Mesendoderm (in vitro differentiated cells): ENCODE results near the gene ETF1. TPM values are rescaled to one million over a fixed set of nuclear protein-coding genes. Genes with fewer than 3 reads are reported as not detected.

Experiments
- DNase-seq: peaks from one replicate; pipeline ENCODE4 v3.0.0; 2013
- H2AK5ac ChIP-seq: 2 replicates; pipeline ENCODE4 v1.6.1; 2013; ENCODE audit warnings: low read length, inconsistent platforms
- H2BK120ac ChIP-seq: 2 replicates; pipeline ENCODE4 v1.6.1; 2013; ENCODE audit warnings: low read depth, mild to moderate bottlenecking, low read length, moderate library complexity, mixed read lengths
- H2BK15ac ChIP-seq: replicated peaks from 2 replicates; pipeline ENCODE4 v1.6.1; 2013; ENCODE audit warnings: low read depth, mild to moderate bottlenecking, moderate library complexity
- H2BK5ac ChIP-seq: 2 replicates; pipeline ENCODE4 v1.6.1; 2013; ENCODE audit warnings: low read length, inconsistent platforms
- H3K18ac ChIP-seq: 2 replicates; pipeline ENCODE4 v1.6.1; 2013; ENCODE audit warnings: mild to moderate bottlenecking, low read length, mixed read lengths
- H3K23ac ChIP-seq: one replicate; pipeline ENCODE4 v1.6.1; 2013; ENCODE audit warnings: low read length
- H3K27ac ChIP-seq: 2 replicates; pipeline ENCODE4 v1.5.1; 2013; ENCODE audit warnings: low read depth, mild to moderate bottlenecking, inconsistent platforms, low read length, moderate library complexity
- H3K27me3 ChIP-seq: 2 replicates; pipeline ENCODE4 v1.6.1; 2013; ENCODE audit warnings: low read length, control low read depth, mild to moderate bottlenecking, inconsistent platforms; ENCODE audit not compliant: insufficient read depth, poor library complexity
- H3K36me3 ChIP-seq: 2 replicates; pipeline ENCODE4 v1.6.1; 2013; ENCODE audit warnings: low read length, inconsistent platforms; ENCODE audit not compliant: control insufficient read depth, insufficient read depth
- H3K4ac ChIP-seq: one replicate; pipeline ENCODE4 v1.6.1; 2013; ENCODE audit warnings: low read depth, mild to moderate bottlenecking, low read length, moderate library complexity
- H3K4me1 ChIP-seq: 2 replicates; pipeline ENCODE4 v1.6.1; 2013; ENCODE audit warnings: low read depth, low read length, inconsistent platforms; ENCODE audit not compliant: control insufficient read depth
- H3K4me2 ChIP-seq: 2 replicates; pipeline ENCODE4 v1.6.1; 2013; ENCODE audit warnings: low read length
- H3K4me3 ChIP-seq: 2 replicates; pipeline ENCODE4 v1.5.1; 2013; ENCODE audit warnings: mild to moderate bottlenecking, low read length
- H3K56ac ChIP-seq: one replicate; pipeline ENCODE4 v1.6.1; 2013; ENCODE audit warnings: low read length
- H3K79me1 ChIP-seq: 2 replicates; pipeline ENCODE4 v1.6.1; 2013; ENCODE audit warnings: low read length, inconsistent platforms
- H3K79me2 ChIP-seq: 2 replicates; pipeline ENCODE4 v1.6.1; 2013; ENCODE audit warnings: mild to moderate bottlenecking, low read length; ENCODE audit not compliant: control insufficient read depth, insufficient read depth
- H3K9ac ChIP-seq: 2 replicates; pipeline ENCODE4 v1.6.1; 2013; ENCODE audit warnings: low read length, inconsistent platforms
- H4K5ac ChIP-seq: one replicate; pipeline ENCODE4 v1.6.1; 2013; ENCODE audit warnings: low read length
- H4K8ac ChIP-seq: one replicate; pipeline ENCODE4 v1.6.1; 2013; ENCODE audit warnings: low read depth, mild to moderate bottlenecking, control low read depth, low read length, moderate library complexity
- WGBS: extraction: QIAGEN DNeasy Blood & Tissue Kit; methylation state at CpG from one replicate; pipeline ENCODE4 v1.1.7; 2013; ENCODE audit warnings: low lambda C conversion rate, missing lambda C conversion rate; ENCODE audit not compliant: insufficient coverage; ENCODE audit errors: extremely low coverage; 5-methylcytosine and 5-hydroxymethylcytosine counted together
- polyA plus RNA-seq, 2 experiments: library from polyadenylated mRNA; stranded (reverse); fragments of 200-250 nt; gene quantifications; one replicate each; pipeline ENCODE4 v1.2.3, GENCODE V29; 2013

The ETF1 gene
- polyA plus RNA-seq (2013, experiment 1 of 2) = 158 TPM
- 156 TPM for polyA plus RNA-seq (2013, experiment 2 of 2)

DNA sequence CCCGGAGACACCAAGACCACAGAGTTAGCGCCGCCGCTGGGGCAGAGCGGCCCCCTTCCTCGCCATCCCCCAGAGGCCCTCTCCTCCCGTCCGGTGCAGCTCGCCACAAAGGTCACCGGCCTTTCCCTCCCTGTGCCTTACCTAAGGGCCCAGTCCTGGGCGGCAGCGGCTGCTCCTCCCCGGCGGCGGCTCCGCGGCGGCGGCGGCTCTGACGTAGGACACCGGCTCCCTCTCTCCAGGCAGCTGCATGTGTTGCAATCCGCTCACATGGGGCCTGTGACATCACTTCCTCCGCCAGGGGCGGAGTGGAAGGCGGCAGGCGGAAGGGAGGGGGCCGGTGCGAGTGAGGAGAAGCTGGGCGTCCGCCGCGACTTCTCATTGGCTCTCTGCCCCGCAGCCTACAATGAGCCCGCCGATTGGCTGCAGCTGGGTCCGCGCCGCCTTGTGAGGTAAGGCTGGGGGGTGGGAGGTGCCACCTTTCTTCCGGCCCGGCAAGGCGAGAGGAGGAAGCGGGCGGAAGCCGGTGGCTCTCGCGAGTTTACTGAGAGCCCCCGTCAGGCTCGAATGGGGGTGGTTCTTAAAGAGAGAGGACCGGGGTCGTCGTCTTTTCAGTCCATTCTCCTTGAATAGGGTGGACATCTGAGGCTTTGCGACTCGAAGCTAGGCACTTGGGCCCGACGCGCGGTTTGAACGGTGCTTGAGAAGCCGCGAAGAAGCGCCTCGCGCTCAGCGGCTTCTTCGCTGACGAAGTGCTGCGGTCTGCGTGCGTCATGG is at the start of gene ETF1:
ETF1 (minus strand) TSS at position 281 of the 774 bp plus-strand sequence. CDS start 318 bp downstream, outside the sequence.
- H2BK15ac ChIP-seq = no peak within 1 kb of the TSS
- DNase-seq = peak; percentile 100
- H2BK120ac ChIP-seq = no peak within 1 kb of the TSS
- peak within 1 kb of the TSS; percentile 83 for H3K23ac ChIP-seq
- H4K5ac ChIP-seq = no peak within 1 kb of the TSS
- H3K27ac ChIP-seq = peak within 1 kb of the TSS; percentile 79
- WGBS = no CpG with 5 or more reads among the region's 70 CpGs
- H3K4ac ChIP-seq = peak within 1 kb of the TSS; percentile 64
- H4K8ac ChIP-seq = peak within 1 kb of the TSS; percentile 78
- H3K56ac ChIP-seq = peak within 1 kb of the TSS; percentile 99
- peak within 1 kb of the TSS; percentile 65 for H3K18ac ChIP-seq
- H3K4me1 ChIP-seq = peaks cover 4% of the 10 kb centered on the region
- H3K4me2 ChIP-seq = peak within 1 kb of the TSS; percentile 83
- no peaks in the 10 kb centered on the region for H3K27me3 ChIP-seq
- no peaks in the 10 kb centered on the region for H3K36me3 ChIP-seq
- peak within 1 kb of the TSS; percentile 81 for H2AK5ac ChIP-seq
- peak within 1 kb of the TSS; percentile 81 for H2BK5ac ChIP-seq
- peaks cover 74% of the 10 kb centered on the region for H3K79me2 ChIP-seq
- H3K9ac ChIP-seq = peak within 1 kb of the TSS; percentile 98
- peaks cover 10% of the 10 kb centered on the region for H3K79me1 ChIP-seq
- H3K4me3 ChIP-seq = peak within 1 kb of the TSS; percentile 96

DNA sequence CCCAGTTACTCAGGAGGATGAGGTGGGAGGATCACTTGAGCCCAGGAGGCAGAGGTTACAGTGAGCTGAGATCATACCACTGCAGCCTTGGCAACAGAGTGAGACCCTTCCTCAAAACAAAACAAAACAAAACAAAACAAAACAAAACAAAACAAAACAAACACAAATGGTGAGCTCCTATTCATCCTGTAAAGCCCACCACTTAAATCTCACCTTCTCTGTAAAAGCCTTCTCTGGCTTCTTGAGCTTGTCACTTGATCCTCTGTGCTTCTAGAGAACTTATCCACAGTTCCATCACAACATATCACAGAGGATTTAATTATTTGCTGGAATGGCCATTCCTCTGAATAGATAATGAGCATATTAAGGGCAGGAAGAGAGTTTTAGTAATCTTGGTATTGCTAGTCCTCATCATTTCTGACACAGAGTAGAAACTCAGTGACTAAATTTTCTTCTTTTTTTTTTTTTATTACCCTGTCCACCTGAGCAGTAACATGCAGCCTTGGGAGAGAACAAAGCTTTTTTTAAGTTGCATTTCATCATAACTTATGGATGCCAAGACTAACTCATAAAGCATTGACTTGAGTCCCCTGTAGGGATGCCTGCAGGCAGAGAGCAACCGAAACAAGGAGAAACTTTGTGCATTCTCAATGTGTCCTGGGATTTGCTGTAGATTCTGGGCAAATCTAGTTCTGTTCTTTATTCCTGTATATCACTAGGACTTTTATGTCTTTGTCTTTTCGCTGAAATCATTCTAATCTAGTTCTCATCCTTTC is 45.2 kb upstream of the ETF1 start:
- Histone ChIP-seq H2BK120ac (no peak overlapping the region), H4K8ac (no peak overlapping the region), H3K79me1 (no peaks in the 10 kb centered on the region), H3K4me3 (no peak overlapping the region), H3K36me3 (no peaks in the 10 kb centered on the region), H3K4me1 (no peaks in the 10 kb centered on the region), H3K27me3 (no peaks in the 10 kb centered on the region), H3K4me2 (no peak overlapping the region), H3K27ac (no peak overlapping the region), H2BK15ac (no peak overlapping the region), H3K9ac (no peak overlapping the region), H3K79me2 (no peaks in the 10 kb centered on the region), H3K56ac (no peak overlapping the region), H3K4ac (no peak overlapping the region), H2AK5ac (no peak overlapping the region), H4K5ac (no peak overlapping the region), H3K23ac (no peak overlapping the region), H3K18ac (no peak overlapping the region), H2BK5ac (no peak overlapping the region)
- no peak for DNase-seq
- WGBS = no CpG with 5 or more reads among the region's 2 CpGs

DNA sequence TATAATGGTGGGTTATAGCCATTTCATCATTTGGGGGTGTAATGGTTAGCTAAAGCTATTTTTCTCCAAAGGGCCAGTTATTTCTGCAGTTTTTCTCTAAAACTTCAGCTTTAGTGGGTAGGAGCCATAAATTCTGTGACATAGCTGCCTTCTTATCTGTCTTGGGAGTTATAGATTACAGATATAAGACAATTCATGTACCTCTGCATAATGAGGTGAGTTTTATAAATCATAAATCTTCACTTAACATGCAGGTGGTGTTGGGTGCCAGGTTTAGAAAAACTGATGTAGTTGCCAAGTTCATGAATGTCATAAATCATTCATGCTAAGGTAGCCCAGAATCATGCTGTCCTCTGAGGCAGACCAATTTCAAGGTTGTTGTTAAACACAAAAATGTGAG is 42.1 kb upstream of the ETF1 start:
- no peak overlapping the region for H3K4ac ChIP-seq
- H3K36me3 ChIP-seq = no peaks in the 10 kb centered on the region
- no peak overlapping the region for H3K23ac ChIP-seq
- no peaks in the 10 kb centered on the region for H3K79me1 ChIP-seq
- no peak overlapping the region for H3K18ac ChIP-seq
- H3K79me2 ChIP-seq = no peaks in the 10 kb centered on the region
- no peak overlapping the region for H3K4me3 ChIP-seq
- no peak for DNase-seq
- H3K4me2 ChIP-seq = no peak overlapping the region
- no peak overlapping the region for H3K56ac ChIP-seq
- H3K27ac ChIP-seq = no peak overlapping the region
- no peak overlapping the region for H2BK15ac ChIP-seq
- no peak overlapping the region for H2BK5ac ChIP-seq
- no peaks in the 10 kb centered on the region for H3K27me3 ChIP-seq
- no peak overlapping the region for H2AK5ac ChIP-seq
- H3K9ac ChIP-seq = no peak overlapping the region
- no peak overlapping the region for H4K5ac ChIP-seq
- no peak overlapping the region for H4K8ac ChIP-seq
- no peak overlapping the region for H2BK120ac ChIP-seq
- H3K4me1 ChIP-seq = no peaks in the 10 kb centered on the region

DNA sequence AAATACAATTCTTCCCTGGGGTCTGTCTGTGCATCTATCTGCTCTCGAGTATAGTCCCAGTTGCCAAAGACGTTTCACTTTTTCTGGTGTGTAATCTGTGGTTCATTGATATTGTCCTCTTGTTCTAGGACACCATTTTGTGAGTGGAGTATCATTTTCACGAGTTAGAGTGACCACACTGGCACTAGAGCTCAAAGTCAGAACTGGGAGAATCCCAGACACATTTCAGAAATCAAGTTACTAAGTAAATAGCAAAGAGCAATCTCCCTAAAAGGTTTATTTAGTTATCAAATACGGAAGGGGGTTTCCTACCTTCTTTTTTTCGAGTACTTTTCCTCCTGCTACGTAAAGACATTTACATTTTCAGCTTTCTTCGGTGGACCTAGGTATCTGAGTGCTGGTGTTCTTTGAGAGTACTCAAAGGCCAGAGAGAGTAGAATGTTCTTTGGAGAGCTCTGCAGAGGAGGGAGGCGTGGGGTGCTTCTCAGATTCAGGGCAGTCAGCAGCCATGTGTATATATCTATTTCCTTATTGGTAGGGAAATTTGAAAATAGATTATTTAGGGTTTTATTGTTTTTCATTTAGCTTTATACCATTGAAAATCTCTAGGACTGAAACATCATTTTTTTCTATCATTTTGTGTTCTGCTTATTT is 41.1 kb upstream of the ETF1 start:
- Histone ChIP-seq H3K79me1 (no peaks in the 10 kb centered on the region), H3K79me2 (no peaks in the 10 kb centered on the region), H3K4ac (no peak overlapping the region), H3K4me3 (no peak overlapping the region), H3K27ac (no peak overlapping the region), H3K18ac (no peak overlapping the region), H2AK5ac (no peak overlapping the region), H3K23ac (no peak overlapping the region), H3K56ac (no peak overlapping the region), H4K5ac (no peak overlapping the region), H4K8ac (no peak overlapping the region), H2BK5ac (no peak overlapping the region), H3K36me3 (no peaks in the 10 kb centered on the region), H2BK120ac (no peak overlapping the region), H3K9ac (no peak overlapping the region), H3K4me1 (no peaks in the 10 kb centered on the region), H3K27me3 (no peaks in the 10 kb centered on the region), H2BK15ac (no peak overlapping the region), H3K4me2 (no peak overlapping the region)
- no peak for DNase-seq
- WGBS = no CpG with 5 or more reads among the region's 8 CpGs

DNA sequence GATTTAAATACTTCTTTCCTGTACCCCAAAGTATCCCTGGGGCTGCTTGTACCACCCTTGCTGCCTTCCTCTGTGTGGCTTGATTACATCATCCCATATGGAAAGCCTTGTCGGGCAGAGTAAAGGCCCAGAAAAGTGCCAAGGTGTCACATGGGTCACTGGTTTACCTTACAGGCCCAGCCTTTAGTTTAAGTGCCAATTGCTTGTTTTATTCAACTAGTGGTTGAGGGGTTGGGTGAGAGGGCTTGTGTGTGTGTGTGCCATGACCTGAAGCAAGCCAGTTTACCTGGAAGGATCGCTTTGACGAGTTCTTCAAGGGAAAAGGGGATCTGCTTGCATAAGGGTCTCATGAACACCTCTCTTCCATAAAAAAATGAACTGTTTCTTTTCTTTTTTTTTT is 39.9 kb upstream of the ETF1 start:
- no peak overlapping the region for H2AK5ac ChIP-seq
- H4K5ac ChIP-seq = no peak overlapping the region
- H2BK15ac ChIP-seq = no peak overlapping the region
- H3K4me3 ChIP-seq = no peak overlapping the region
- no peaks in the 10 kb centered on the region for H3K36me3 ChIP-seq
- H3K79me2 ChIP-seq = no peaks in the 10 kb centered on the region
- H3K4me1 ChIP-seq = no peaks in the 10 kb centered on the region
- no peak overlapping the region for H3K27ac ChIP-seq
- H3K4ac ChIP-seq = peak overlapping the region; percentile 21
- H3K23ac ChIP-seq = no peak overlapping the region
- H2BK120ac ChIP-seq = no peak overlapping the region
- H3K9ac ChIP-seq = no peak overlapping the region
- H3K27me3 ChIP-seq = no peaks in the 10 kb centered on the region
- WGBS = no CpG with 5 or more reads among the region's 3 CpGs
- H3K4me2 ChIP-seq = no peak overlapping the region
- H2BK5ac ChIP-seq = no peak overlapping the region
- no peak for DNase-seq
- H3K18ac ChIP-seq = no peak overlapping the region
- H3K56ac ChIP-seq = no peak overlapping the region
- no peak overlapping the region for H4K8ac ChIP-seq
- H3K79me1 ChIP-seq = no peaks in the 10 kb centered on the region
